Measurements from ENCODE around the gene GNG4. TPM values are rescaled to one million over a fixed set of nuclear protein-coding genes. Genes with fewer than 3 reads are reported as not detected.

Gene GNG4
- total RNA-seq, 2 donors from 2014 or later: not detected

DNA sequence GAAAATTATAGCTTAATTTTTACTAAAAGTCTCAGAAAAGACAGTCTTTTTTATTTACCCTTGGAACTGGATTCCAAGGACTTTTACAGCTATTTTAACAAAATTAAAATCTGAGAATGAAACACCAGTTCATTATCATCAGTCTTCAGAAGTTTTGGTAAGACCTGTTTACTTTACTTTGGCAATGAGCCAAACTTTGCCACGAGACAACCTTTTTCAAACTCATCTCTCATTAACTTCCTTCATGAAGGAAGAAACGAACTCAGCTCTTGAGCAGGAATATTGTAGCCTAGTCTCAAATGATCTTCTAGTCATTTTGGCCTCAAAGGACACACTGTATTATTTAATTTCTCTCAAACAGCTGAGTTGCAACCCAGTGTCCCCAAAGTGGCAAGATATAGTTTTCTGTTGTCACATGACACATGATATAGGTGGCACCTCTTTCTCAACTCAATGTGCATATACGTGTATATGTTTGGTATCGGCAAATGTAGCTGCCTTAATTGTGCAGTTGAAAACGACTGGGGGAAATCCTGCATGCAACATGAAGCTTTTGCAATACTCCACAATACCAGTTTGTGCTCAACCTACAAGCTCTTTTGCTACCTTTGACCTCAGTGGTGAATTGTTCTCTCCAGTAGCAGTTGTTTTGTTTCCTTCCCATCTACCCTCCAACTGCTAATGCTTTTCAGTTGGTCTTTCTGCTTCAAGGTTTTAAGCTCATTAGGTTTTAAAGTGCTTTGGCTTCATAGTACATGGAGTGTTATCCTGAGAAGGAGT lies 8.4 kb upstream of the GNG4 start:
- DNase-seq (ENCODE audit: low spot score): no peak
- H3K4me3 ChIP-seq: no peak overlapping the region
- H3K36me3 ChIP-seq: peaks cover 9% of the 10 kb centered on the region
- TF ChIP-seq, protein P1, sequence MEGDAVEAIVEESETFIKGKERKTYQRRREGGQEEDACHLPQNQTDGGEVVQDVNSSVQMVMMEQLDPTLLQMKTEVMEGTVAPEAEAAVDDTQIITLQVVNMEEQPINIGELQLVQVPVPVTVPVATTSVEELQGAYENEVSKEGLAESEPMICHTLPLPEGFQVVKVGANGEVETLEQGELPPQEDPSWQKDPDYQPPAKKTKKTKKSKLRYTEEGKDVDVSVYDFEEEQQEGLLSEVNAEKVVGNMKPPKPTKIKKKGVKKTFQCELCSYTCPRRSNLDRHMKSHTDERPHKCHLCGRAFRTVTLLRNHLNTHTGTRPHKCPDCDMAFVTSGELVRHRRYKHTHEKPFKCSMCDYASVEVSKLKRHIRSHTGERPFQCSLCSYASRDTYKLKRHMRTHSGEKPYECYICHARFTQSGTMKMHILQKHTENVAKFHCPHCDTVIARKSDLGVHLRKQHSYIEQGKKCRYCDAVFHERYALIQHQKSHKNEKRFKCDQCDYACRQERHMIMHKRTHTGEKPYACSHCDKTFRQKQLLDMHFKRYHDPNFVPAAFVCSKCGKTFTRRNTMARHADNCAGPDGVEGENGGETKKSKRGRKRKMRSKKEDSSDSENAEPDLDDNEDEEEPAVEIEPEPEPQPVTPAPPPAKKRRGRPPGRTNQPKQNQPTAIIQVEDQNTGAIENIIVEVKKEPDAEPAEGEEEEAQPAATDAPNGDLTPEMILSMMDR (IDR thresholded peaks at IDR 0.05): no peak
- H3K9me3 ChIP-seq: peaks cover 0 to 7% of the 10 kb centered on the region in 2 donors
- H3K27me3 ChIP-seq: peaks cover 0 to 2% of the 10 kb centered on the region in 2 donors
- no peaks in the 10 kb centered on the region for H3K4me1 ChIP-seq
- no peak overlapping the region for H3K27ac ChIP-seq

DNA sequence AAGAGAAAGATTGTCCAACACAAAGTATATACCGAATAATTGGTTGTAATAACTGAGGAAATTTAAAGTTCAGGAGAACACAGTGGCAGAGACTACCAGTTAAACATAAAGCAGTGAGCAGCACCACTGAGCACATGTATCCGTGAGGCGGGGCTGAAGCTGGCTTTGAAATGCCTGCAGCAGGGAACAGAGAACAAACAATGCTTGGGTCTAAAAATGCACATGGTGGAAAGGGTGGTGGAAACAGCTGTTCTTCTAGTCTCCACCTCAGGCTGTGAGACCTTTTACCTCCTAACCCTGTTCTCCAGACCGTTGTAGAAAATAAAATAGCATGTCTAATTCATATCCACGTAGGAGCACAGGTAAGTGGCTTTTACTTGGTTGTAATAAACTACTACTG lies 7.7 kb upstream of the GNG4 start:
- DNase-seq (ENCODE audit: low spot score): no peak
- no peak overlapping the region for H3K27ac ChIP-seq
- H3K36me3 ChIP-seq: peaks cover 9% of the 10 kb centered on the region
- H3K4me3 ChIP-seq: no peak overlapping the region
- peaks cover 2 to 8% of the 10 kb centered on the region in 2 donors for H3K27me3 ChIP-seq
- H3K9me3 ChIP-seq: peaks cover 0 to 7% of the 10 kb centered on the region in 2 donors
- TF ChIP-seq, protein P1 (IDR thresholded peaks at IDR 0.05): no peak
- no peaks in the 10 kb centered on the region for H3K4me1 ChIP-seq

DNA sequence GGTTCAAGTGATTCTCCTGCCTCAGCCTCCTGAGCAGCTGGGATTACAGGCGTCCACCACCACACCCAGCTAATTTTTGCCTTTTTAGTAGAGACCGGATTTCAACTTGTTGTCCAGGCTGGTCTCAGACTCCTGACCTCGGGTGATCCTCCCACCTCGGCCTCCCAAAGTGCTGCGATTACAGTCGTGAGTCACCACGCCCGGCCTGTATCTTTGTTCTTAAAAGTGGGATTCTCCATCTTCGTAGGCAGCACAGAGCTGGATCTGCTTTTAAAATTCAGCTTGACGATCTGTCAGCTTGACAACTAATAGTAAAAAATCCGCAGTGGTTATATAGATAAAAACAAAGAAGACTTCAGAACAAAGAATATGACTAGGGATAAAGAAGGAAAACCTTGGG lies 2.8 kb upstream of the GNG4 start:
- TF ChIP-seq, protein P1 (IDR thresholded peaks at IDR 0.05): no peak
- Histone ChIP-seq H3K4me1 (peaks cover 0 to 25% of the 10 kb centered on the region in 2 donors), H3K27ac (no peak overlapping the region), H3K36me3 (no peaks in the 10 kb centered on the region), H3K27me3 (peaks cover 25 to 26% of the 10 kb centered on the region in 2 donors), H3K9me3 (peaks cover 0 to 7% of the 10 kb centered on the region in 2 donors), H3K4me3 (no peak overlapping the region)
- DNase-seq (ENCODE audit: low spot score): no peak

DNA sequence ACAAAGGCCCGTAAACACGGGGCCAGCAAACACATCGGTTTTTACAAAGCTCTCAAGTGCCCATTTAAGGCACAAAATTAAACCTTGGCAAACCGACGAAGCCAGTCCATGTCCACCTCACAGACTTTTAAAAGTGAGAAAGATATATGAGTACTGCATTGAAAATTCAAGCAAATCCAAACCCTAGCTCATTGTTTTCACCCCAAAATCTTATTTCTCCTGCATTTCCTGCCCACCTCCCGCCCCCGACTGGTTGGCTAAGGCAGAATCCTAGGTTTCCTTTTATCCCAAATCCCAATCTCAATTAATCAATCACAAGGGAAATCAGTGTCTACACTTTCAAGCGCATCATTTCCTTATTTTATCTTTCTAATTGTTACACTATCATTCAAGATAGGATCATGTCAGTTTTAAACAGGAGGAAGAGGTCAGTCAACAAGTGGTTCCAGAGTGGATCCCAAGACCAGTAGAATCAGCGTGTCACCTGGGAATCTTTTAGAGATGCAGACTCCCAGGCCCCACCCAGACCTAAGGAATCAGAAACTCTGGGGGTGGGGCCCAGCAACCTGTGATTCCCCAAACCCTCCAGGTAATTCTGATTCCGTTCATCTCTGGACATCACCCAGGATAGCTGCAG lies 1.7 kb upstream of the GNG4 start:
- peaks cover 0 to 25% of the 10 kb centered on the region in 2 donors for H3K4me1 ChIP-seq
- no peak overlapping the region for H3K27ac ChIP-seq
- TF ChIP-seq, protein P1 (IDR thresholded peaks at IDR 0.05): no peak
- DNase-seq (ENCODE audit: low spot score): no peak
- no peak overlapping the region for H3K4me3 ChIP-seq
- H3K27me3 ChIP-seq: peaks cover 25 to 26% of the 10 kb centered on the region in 2 donors
- H3K9me3 ChIP-seq: peaks cover 0 to 7% of the 10 kb centered on the region in 2 donors
- H3K36me3 ChIP-seq: no peaks in the 10 kb centered on the region

DNA sequence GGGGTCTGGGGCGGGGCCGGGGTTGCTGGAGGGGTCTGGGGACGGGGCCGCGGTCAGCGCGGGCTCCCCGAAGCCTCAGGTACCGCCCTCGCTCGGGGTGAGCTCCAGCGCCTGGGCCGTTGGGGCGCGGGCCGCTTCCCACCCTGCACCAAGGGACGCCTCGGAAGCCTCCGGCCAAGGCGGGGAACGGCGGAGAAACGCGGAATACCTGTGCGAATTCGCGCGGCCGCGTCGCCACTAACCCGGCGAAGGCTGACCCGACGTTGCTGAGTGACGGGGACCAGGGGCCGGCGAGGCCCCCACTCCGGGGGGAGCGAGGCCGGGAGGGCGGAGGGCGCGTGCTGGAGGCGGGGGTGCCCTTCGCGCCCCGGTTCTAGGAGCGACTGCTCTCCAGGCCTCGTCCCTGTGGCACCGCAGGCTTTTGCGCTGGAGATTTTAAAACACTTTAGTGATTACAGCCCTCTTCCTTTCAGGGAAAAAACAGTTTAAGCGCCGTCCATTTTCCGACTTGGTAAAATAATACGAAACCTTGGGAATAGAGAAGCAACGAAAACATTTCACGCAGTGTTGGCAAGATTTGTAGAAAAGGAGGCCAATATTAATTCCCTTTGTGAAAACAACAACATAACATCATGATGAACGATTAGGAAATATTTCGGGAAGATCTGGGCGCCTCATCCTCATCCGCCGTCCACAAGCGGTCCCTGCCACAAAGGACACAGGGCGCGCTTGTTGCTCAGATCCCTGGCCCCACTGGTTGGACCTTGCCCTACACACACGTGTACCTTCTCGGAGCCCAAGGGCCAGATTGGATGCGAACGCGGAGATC lies 971 bp upstream of the GNG4 start:
- Histone ChIP-seq H3K27me3 (peaks cover 25 to 26% of the 10 kb centered on the region in 2 donors), H3K27ac (no peak overlapping the region)
- peak; percentile 46 for DNase-seq (ENCODE audit: low spot score)

More for the DNA sequence above, 971 bp upstream of the GNG4 start:
- H3K4me1 ChIP-seq: peaks cover 0 to 25% of the 10 kb centered on the region in 2 donors
- TF ChIP-seq, protein P1 (IDR thresholded peaks at IDR 0.05): no peak
- H3K9me3 ChIP-seq: peaks cover 0 to 7% of the 10 kb centered on the region in 2 donors
- peak overlapping the region; percentile 19 to 55 for H3K4me3 ChIP-seq
- no peaks in the 10 kb centered on the region for H3K36me3 ChIP-seq

Data from right atrium auricular region (tissue), 2 donors.